Sigmoid colon (tissue), 7 donors: Measurements from ENCODE around the gene ZDHHC20. TPM values are rescaled to one million over a fixed set of nuclear protein-coding genes. Genes with fewer than 3 reads are reported as not detected.

ENCODE experiments used
- DNase-seq: peaks from one replicate; pipeline ENCODE4 v3.0.0-alpha.2; 2019
- H3K27ac ChIP-seq, 4 donors: fragments of 200-600 bp; sonication (generic); one replicate each; pipeline ENCODE4 v1.5.1; 2016 to 2019; ENCODE audit warnings: mild to moderate bottlenecking in 1 of 4
- H3K27me3 ChIP-seq, 3 donors: fragments of 200-600 bp; sonication (generic); one replicate each; pipeline ENCODE4 v1.5.1; 2019; ENCODE audit warnings: mild to moderate bottlenecking in 1 of 3
- H3K36me3 ChIP-seq, 4 donors: fragments of 200-600 bp; sonication (generic); one replicate each; pipeline ENCODE4 v1.5.1; 2016 to 2019
- H3K4me1 ChIP-seq, 4 donors: fragments of 200-600 bp; sonication (generic); one replicate each; pipeline ENCODE4 v1.5.1; 2017 to 2019
- H3K4me3 ChIP-seq, 4 donors: fragments of 200-600 bp; sonication (generic); one replicate each; pipeline ENCODE4 v1.5.1; 2017 to 2019; ENCODE audit warnings: mild to moderate bottlenecking in 2 of 4, moderate library complexity in 1 of 4
- H3K9me3 ChIP-seq, 4 donors: fragments of 200-600 bp in 3 of 4; sonication (generic) in 3 of 4; one replicate each; pipeline versions ENCODE4 v1.5.1 to v1.6.1; 2013 to 2019
- CTCF ChIP-seq, 4 experiments: fragments of 450-650 bp in 3 of 4; fragments of 200-600 bp in 1 of 4; IDR thresholded peaks; one replicate each; pipeline ENCODE4 v1.5.1; 2016 to 2019; ENCODE audit warnings: antibody characterized with exemption in 4 of 4, mild to moderate bottlenecking in 3 of 4, moderate library complexity in 2 of 4
- EP300 ChIP-seq, 4 donors: sonication (generic); formaldehyde crosslinking; IDR thresholded peaks; one replicate each; pipeline ENCODE4 v1.6.1; 2017; ENCODE audit warnings: antibody characterized with exemption in 4 of 4
- POLR2A ChIP-seq, 2 donors: fragments of 450-650 bp; IDR thresholded peaks; one replicate each; pipeline ENCODE4 v1.6.1; 2016; ENCODE audit warnings: antibody characterized with exemption in 2 of 2, mild to moderate bottlenecking in 2 of 2, moderate library complexity in 2 of 2
- POLR2AphosphoS5 ChIP-seq, 4 donors: sonication (generic); formaldehyde crosslinking; IDR thresholded peaks; one replicate each; pipeline ENCODE4 v1.6.1; 2017; ENCODE audit warnings: antibody characterized with exemption in 4 of 4
- WGBS, 2 donors: extraction: QIAGEN DNeasy Blood & Tissue Kit; methylation state at CpG; one replicate each; pipeline ENCODE4 v1.1.7; 2013; 5-methylcytosine and 5-hydroxymethylcytosine counted together
- intact Hi-C: fragments of 100-400 bp; cut with DNase I; formaldehyde crosslinking; loops from one replicate; pipeline ENCODE4 v1.15.1; 2023
- polyA plus RNA-seq, 3 donors: library from polyadenylated mRNA; stranded (reverse); fragments of 200-250 nt; gene quantifications; one replicate each; pipeline ENCODE4 v1.2.3, GENCODE V29; 2013
- total RNA-seq, 4 donors: library from RNA; depleted of rRNA; stranded (reverse); fragments of >200 nt; gene quantifications; one replicate each; pipeline ENCODE4 v1.1.0, GENCODE V29; 2016
- donor health status: healthy with polysubstance abuse.
- donor health status: Bipolar disorder and iron deficiency.
- donor health status: healthy.

The ZDHHC20 gene
- total and polyA plus RNA-seq, 7 donors: 14.4 to 56.7 (median 49.9) TPM

- Histone ChIP-seq H3K27me3 (no peaks in the 10 kb centered on the region), H3K4me1 (no peaks in the 10 kb centered on the region), H3K36me3 (no peaks in the 10 kb centered on the region), H3K9me3 (no peaks in the 10 kb centered on the region), H3K27ac (no peak overlapping the region), H3K4me3 (no peak overlapping the region)
- no peak for TF ChIP-seq EP300 (IDR thresholded peaks at IDR 0.05)
- no peak for TF ChIP-seq POLR2AphosphoS5 (IDR thresholded peaks at IDR 0.05)
- TF ChIP-seq POLR2A (IDR thresholded peaks at IDR 0.05): no peak
- no peak for TF ChIP-seq CTCF (IDR thresholded peaks at IDR 0.05)
- intact Hi-C loops: no loop called here
- WGBS, 2 donors: 93% methylated on average over 6 of the region's 6 CpGs
- no peak for DNase-seq
Observed at GRCh38 chr13:21445759-21446158, 13.3 kb downstream of the ZDHHC20 start.

DNA sequence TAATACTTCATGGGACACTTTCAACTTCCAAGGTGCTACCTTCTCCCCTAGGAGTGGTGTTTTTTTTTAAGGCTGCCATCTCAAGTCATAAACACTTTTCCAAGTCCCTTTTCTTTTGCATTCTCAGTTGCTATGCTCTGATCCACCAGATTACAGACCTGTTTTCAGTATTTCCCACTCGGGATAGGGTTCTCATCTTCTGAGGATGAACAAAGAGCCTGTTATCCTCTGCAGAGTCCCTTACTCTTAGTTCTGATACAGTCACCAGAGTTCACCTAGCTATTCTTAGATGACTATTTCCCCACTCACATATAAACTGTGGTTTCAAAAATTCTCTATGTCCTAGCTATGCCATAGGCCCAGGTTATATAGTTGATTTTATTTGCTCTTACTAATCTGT is 15.9 kb downstream of the ZDHHC20 start:
- no peaks in the 10 kb centered on the region for H3K4me1 ChIP-seq
- no peak overlapping the region for H3K27ac ChIP-seq
- H3K36me3 ChIP-seq: no peaks in the 10 kb centered on the region
- intact Hi-C loops: no loop called here
- no peak for DNase-seq
- TF ChIP-seq CTCF (IDR thresholded peaks at IDR 0.05): no peak
- H3K9me3 ChIP-seq: peaks cover 0 to 2% (median 0%) of the 10 kb centered on the region in 4 donors
- WGBS, 2 donors: 83 to 86% methylated on average over 1 of the region's 1 CpG
- no peaks in the 10 kb centered on the region for H3K27me3 ChIP-seq
- no peak overlapping the region for H3K4me3 ChIP-seq

DNA sequence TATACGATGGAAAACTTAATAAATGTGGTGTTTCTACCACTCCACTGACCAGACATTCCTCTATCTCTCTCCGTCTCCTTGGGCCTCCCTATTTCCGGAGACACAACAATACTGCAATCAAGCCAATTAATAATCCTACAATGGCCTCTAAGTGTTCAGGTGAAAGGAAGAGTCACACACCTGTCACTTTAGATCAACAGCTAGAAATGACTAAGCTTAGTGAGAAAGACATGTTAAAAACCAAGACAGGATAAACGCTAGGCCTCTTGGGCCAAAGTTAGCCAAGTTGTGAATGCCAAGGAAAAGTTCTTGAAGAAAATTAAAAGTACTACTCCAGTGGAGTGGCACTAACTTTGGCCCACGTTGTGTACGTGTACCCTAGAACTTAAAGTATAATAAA is 22.5 kb downstream of the ZDHHC20 start:
- TF ChIP-seq CTCF (IDR thresholded peaks at IDR 0.05): no peak
- DNase-seq: no peak
- no peaks in the 10 kb centered on the region for H3K27me3 ChIP-seq
- H3K4me1 ChIP-seq: peaks cover 0 to 13% (median 8%) of the 10 kb centered on the region in 4 donors
- intact Hi-C loops: no loop called here
- H3K27ac ChIP-seq: peak overlapping the region in 3 of 4 donors; percentile 10 to 63 (median 55)
- peaks cover 0 to 4% (median 1%) of the 10 kb centered on the region in 4 donors for H3K9me3 ChIP-seq
- 94 to 95% methylated on average over 6 of the region's 6 CpGs for WGBS, 2 donors
- no peaks in the 10 kb centered on the region for H3K36me3 ChIP-seq
- no peak overlapping the region for H3K4me3 ChIP-seq

- no peak overlapping the region for H3K4me3 ChIP-seq
- 33 to 44% methylated on average over 2 of the region's 2 CpGs for WGBS, 2 donors
- peaks cover 0 to 13% (median 8%) of the 10 kb centered on the region in 4 donors for H3K4me1 ChIP-seq
- H3K36me3 ChIP-seq: no peaks in the 10 kb centered on the region
- DNase-seq: peak; percentile 63
- peaks cover 0 to 4% (median 1%) of the 10 kb centered on the region in 4 donors for H3K9me3 ChIP-seq
- TF ChIP-seq EP300 (IDR thresholded peaks at IDR 0.05) (no peak), CTCF (IDR thresholded peaks at IDR 0.05) (no peak), POLR2AphosphoS5 (IDR thresholded peaks at IDR 0.05) (peak in 1 of 4 donors; percentile 68)
- intact Hi-C loops: no loop called here
- H3K27me3 ChIP-seq: no peaks in the 10 kb centered on the region
- peak overlapping the region in 3 of 4 donors; percentile 30 to 63 (median 55) for H3K27ac ChIP-seq
Observed at GRCh38 chr13:21435687-21436151, 23.4 kb downstream of the ZDHHC20 start.

DNA sequence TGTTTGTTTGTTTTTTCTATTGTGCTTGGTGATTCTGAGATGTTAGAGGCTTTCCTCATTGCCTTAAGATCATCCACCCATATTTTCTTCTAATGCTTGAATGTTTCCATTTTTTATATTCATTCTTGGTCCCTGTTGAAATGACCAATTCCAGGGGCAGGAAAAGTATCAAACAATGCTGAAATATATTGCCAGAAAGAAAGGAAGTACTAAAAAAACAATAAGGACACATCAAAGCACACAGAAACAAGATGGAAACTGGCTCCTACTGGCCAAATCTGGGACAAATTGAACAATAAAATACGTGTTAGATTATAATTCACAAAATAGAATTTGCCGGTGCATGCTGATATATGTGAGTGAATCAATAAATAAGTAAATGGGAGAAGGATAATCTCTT is 23.9 kb downstream of the ZDHHC20 start:
- Histone ChIP-seq H3K36me3 (no peaks in the 10 kb centered on the region), H3K4me3 (no peak overlapping the region), H3K9me3 (peaks cover 0 to 4% (median 1%) of the 10 kb centered on the region in 4 donors), H3K4me1 (peaks cover 0 to 13% (median 8%) of the 10 kb centered on the region in 4 donors), H3K27ac (peak overlapping the region in 3 of 4 donors; percentile 30 to 63 (median 55)), H3K27me3 (no peaks in the 10 kb centered on the region)
- no peak for DNase-seq
- no peak for TF ChIP-seq POLR2A (IDR thresholded peaks at IDR 0.05)
- no peak for TF ChIP-seq POLR2AphosphoS5 (IDR thresholded peaks at IDR 0.05)
- TF ChIP-seq EP300 (IDR thresholded peaks at IDR 0.05): no peak
- no peak for TF ChIP-seq CTCF (IDR thresholded peaks at IDR 0.05)
- intact Hi-C loops: no loop called here
- 91 to 95% methylated on average over 2 of the region's 2 CpGs for WGBS, 2 donors
